GM13976 (cell line): ENCODE data around the gene CLDN15.
"Not testable (repeated sequence)": the region's sequence is repeated elsewhere in the genome, so short reads cannot be mapped to it uniquely, and the experiment has no call there.

ENCODE experiments used
- DNase-seq: peaks from one replicate; pipeline ENCODE4 v3.0.0; 2012; ENCODE audit warnings: low spot score
- CTCF ChIP-seq: IDR thresholded peaks from 2 replicates; pipeline ENCODE4 v1.5.1; 2012; ENCODE audit warnings: borderline replicate concordance, mild to moderate bottlenecking; ENCODE audit not compliant: insufficient read depth; ENCODE audit errors: extremely low read depth, missing control alignments, control extremely low read depth
- in situ Hi-C: fragments of 300-500 bp; cut with MboI; formaldehyde crosslinking; loops from one replicate; pipeline ENCODE4 v1.12.0; 2022; ENCODE audit warnings: low sequenced_read_pairs, mixed read lengths, inconsistent platforms; ENCODE audit not compliant: unreplicated experiment

The CLDN15 gene

DNA sequence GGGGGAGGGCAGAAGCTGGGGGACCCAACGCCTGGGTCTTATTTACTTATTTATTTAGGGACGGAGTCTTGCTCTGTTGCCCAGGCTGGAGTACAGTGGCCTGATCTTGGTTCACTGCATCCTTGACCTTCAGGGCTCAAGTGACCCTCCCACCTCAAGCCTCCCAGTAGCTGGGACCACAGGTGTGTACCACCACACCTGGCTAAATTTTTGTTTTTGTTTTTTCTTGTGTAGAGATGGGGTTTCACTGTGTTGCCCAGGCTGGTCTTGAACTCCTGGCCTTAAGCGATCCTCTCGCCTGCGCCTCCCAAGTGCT lies 35.0 kb downstream of the CLDN15 start:
- TF ChIP-seq CTCF = no peak
- in situ Hi-C loops = no loop called here
- DNase-seq = no peak

DNA sequence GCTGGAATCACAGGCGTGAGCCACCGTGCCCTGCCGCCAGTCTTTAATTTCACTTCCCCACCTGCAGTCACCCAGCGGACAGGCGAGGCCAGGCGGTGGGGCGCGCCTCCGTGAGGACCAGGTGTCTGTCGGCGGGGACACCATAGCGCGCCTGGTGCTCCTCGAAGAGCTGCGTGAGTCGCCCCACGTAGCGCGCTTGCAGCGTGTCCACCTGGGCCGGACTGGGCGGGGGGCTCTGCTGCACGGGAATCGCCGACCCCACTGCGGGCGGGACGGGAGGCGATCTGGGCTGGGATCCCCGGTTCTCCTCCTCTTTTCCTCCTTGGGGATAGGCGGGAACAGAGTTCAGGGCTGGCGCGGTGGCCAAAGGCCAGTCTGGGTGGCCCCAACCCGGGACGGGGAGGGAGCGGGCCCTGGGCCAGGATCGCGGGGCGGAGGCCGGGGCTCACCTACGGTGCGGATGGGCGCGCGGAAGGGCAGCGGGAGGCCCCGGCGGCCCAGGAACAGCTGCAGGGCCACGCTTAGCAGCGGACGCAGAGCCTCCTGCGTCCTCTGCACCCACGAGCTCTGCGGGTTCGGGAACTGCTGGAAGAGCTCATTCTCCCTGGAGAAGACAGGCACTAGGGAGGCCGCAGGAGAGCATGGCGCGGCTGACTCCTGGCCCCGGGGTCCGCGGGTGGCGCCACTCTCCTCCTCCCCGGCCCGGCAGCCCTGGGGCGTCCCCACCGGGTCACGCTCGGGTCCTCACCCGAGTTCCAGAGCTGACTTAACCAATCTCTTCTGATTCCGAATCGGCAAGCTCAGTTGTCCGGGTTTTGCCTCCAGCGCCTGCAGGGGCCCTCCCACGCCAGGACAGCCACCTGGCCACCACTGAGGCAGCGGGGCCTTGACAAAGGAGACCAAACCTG lies 35.7 kb downstream of the CLDN15 start:
- in situ Hi-C loops = no loop called here
- no peak for DNase-seq
- no peak for TF ChIP-seq CTCF

DNA sequence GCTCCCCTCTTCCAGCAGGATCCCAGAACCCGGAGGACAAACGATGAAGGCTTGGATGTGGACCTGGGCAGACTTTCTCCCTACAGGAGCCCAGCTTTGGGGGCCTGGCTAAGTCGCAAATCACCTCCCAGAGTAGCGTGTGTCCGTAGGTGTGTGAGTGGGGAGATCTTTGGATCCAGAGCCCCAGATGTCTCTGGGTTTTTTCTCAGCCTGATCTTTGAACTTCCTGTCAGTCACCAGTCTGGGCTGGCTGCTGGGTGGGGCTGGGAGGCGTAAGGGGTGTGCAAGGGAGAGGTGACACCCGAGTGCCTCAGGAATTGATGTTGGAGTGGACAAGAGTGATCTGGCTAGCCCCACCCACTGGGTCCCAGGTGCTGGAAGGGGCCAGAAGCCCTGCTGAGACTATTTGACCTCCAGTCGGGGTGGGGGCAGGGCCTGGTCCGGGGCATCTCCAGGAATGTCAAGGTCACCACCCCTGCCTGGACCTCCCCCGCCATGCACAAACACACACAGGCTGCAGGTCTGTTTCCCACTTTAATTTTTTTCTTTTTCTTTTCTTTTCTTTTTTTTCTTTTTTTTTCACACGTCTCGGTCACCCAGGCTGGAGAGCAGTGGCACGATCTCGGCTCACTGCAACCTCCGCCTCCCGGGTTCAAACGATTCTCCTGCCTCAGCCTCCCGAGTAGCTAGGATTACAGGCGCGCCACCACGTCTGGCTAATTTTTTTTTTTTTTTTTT lies 36.6 kb downstream of the CLDN15 start, which contains the start of gene MOGAT3:
TSS of gene MOGAT3 (minus strand) at position 175 of the 738 bp plus-strand sequence. CDS start 182 bp downstream, outside the sequence.
- no peak for TF ChIP-seq CTCF
- in situ Hi-C loops = no loop called here
- no peak for DNase-seq

DNA sequence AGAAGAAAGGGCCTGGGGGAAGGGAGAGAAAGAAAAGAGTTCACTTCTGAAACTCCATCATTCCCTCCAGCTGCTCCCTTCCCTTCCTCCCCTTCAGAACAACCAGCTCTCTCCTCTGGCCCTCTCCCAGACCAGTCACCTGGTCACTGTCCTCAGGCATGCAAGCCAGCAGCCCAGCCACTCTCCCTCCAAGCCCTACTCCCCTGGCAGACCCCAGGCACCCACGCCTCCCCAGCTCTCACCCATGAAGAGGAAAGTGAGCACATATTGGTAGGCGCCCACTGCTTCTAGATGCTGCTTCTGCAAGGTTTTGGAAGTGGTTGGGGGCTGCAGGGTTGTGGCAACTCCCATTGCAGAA lies 37.1 kb downstream of the CLDN15 start:
- no peak for TF ChIP-seq CTCF
- DNase-seq = no peak
- in situ Hi-C loops = no loop called here

- DNase-seq = not testable (repeated sequence)
- in situ Hi-C loops = loop anchor here (10.0 kb wide), 1 partner anchor 55 kb away; no protein-coding TSS in a partner anchor
Observed at GRCh38 chr7:101199522-101199921, 38.1 kb downstream of the CLDN15 start.

- DNase-seq = no peak
- in situ Hi-C loops = loop anchor here (10.0 kb wide), 1 partner anchor 54 kb away; no protein-coding TSS in a partner anchor
- TF ChIP-seq CTCF = no peak
Observed at GRCh38 chr7:101198476-101198875, 39.1 kb downstream of the CLDN15 start.

DNA sequence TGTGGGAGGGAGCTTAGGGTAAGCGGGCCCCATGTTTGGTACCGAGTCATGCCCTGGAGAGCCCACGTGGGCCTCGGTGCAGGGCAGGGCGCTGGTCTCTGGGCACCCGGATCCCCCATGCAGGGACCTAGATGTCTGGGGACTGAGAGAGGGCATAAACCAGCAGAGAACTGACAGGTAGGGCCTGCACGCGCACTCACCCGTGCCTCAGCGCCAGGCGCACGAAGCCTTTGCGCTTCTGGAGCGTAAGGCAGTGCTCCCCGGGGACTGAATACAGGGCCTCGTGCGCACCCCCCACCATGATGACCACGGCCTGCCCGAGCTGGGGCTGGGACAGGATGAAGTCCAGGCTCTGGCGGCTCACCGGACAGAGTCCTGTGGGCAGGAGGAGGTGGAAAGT lies 39.6 kb downstream of the CLDN15 start:
- no peak for DNase-seq
- no peak for TF ChIP-seq CTCF
- in situ Hi-C loops = loop anchor here (10.0 kb wide), 1 partner anchor 53 kb away; no protein-coding TSS in a partner anchor
